D721Med (cell line): ENCODE data around the gene GNPDA1.

Experiments
- DNase-seq: peaks from one replicate; pipeline ENCODE4 v3.0.0; 2011; ENCODE audit warnings: low spot score; ENCODE audit not compliant: insufficient read length
- FAIRE-seq: peaks from 2 replicates; lab custom pipeline; 2011; peaks lifted over from hg19 to GRCh38; lab: Jason Lieb, UNC
- CTCF ChIP-seq: IDR thresholded peaks from 2 replicates; pipeline ENCODE4 v1.5.1; 2012; ENCODE audit warnings: mild to moderate bottlenecking, control low read depth; ENCODE audit not compliant: insufficient read depth; ENCODE audit errors: missing control alignments

The GNPDA1 gene

GRCh38 chr5:141986072-141986471 is 26.8 kb downstream of the GNPDA1 start:
- TF ChIP-seq CTCF: no peak
- no peak for FAIRE-seq

GRCh38 chr5:141982626-141983025 is 30.2 kb downstream of the GNPDA1 start:
- no peak for DNase-seq
- TF ChIP-seq CTCF: no peak
- FAIRE-seq: no peak

More at GRCh38 chr5:141986072-141986471, 26.8 kb downstream of the GNPDA1 start:
- DNase-seq: no peak

GRCh38 chr5:141978389-141978788 is 34.4 kb downstream of the GNPDA1 start:
- FAIRE-seq (no peak), DNase-seq (no peak)
- TF ChIP-seq CTCF: no peak

- TF ChIP-seq CTCF: no peak
- FAIRE-seq (no peak), DNase-seq (no peak)
Measured at GRCh38 chr5:141976176-141976575, 36.7 kb downstream of the GNPDA1 start.

- FAIRE-seq: no peak
- no peak for DNase-seq
Measured at GRCh38 chr5:141973871-141974595, 38.8 kb downstream of the GNPDA1 start.

GRCh38 chr5:141969783-141970771 is 42.8 kb downstream of the GNPDA1 start:
- no peak for TF ChIP-seq CTCF
- DNase-seq: no peak

More at GRCh38 chr5:141973871-141974595, 38.8 kb downstream of the GNPDA1 start:
- TF ChIP-seq CTCF: no peak

More at GRCh38 chr5:141969783-141970771, 42.8 kb downstream of the GNPDA1 start:
- no peak for FAIRE-seq
